ENCODE measurements around the gene RAB4B. TPM values are rescaled to one million over a fixed set of nuclear protein-coding genes. Genes with fewer than 3 reads are reported as not detected.
"Not testable (repeated sequence)": the region's sequence is repeated elsewhere in the genome, so short reads cannot be mapped to it uniquely, and the experiment has no call there.

RAB4B gene
- total RNA-seq, 1 experiment from 2014 or later, result 10.1 TPM

DNA sequence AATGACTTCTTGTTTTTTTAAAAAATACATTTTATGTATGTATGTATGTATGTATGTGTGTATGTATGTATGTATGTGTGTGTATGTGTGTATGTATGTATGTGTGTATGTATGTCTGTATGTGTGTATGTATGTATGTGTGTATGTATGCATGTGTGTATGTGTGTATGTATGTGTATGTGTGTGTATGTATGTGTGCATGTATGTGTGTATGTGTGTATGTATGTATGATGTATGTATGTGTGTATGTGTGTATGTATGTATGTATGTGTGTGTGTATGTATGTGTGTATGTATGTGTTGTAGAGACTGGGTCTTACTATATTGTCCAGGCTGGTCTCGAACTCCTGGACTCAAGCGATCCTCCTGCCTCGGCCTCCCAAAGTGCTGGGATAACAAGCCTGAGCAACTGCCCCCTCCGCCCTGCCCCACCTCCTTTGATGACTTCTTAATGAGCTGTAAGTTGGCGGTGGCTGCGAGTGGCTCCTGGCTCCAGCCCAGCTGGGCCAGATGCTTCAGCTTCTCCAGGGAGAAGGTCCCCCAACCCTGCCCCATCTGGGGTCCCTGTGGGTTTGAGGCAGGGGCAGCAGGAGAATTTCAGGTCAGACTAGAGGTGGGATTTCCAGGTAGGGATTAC lies 47.5 kb downstream of the RAB4B start:
- H3K4me3 Mint-ChIP-seq (ENCODE audit: unreplicated experiment); H3K4me1 Mint-ChIP-seq (ENCODE audit: insufficient read depth, unreplicated experiment); H3K27ac Mint-ChIP-seq (ENCODE audit: low read depth, unreplicated experiment); POLR2A ChIA-PET; intact Hi-C loops (cut with micrococcal nuclease); DNase-seq (ENCODE audit: unreplicated experiment); BruUV-seq (replicated peaks); H3K27me3 Mint-ChIP-seq (ENCODE audit: insufficient read depth, unreplicated experiment); CTCF ChIA-PET; H3K9me3 Mint-ChIP-seq (ENCODE audit: unreplicated experiment): not testable (repeated sequence)
- H3K36me3 Mint-ChIP-seq (ENCODE audit: insufficient read depth, unreplicated experiment), result peaks cover 17% of the 10 kb centered on the region

DNA sequence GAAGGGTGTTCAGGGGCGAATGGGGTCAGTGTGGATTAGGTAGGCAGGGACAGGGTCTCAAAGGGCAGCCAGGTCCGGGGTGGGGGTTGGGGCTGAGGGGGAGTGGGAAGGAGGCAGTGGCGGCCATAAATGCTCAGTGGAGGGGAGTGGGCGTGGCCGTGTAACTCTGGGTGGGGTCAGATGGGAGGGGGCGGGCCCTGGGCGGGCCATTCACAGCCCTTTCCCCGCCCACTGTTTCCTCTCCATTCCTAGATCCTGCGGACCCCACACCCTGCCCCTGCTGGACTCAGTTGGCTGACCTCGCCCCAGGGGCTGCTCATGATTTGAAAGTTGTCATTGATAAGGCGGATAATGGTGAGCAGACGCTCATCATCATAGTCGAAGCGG lies 48.3 kb downstream of the RAB4B start:
- H3K4me1 Mint-ChIP-seq (ENCODE audit: insufficient read depth, unreplicated experiment); H3K27me3 Mint-ChIP-seq (ENCODE audit: insufficient read depth, unreplicated experiment); intact Hi-C loops (cut with micrococcal nuclease); POLR2A ChIA-PET; DNase-seq (ENCODE audit: unreplicated experiment); BruUV-seq (replicated peaks); H3K4me3 Mint-ChIP-seq (ENCODE audit: unreplicated experiment); H3K9me3 Mint-ChIP-seq (ENCODE audit: unreplicated experiment); H3K27ac Mint-ChIP-seq (ENCODE audit: low read depth, unreplicated experiment): not testable (repeated sequence)
- CTCF ChIA-PET, result interaction anchor here (0.6 kb wide), 1 partner anchor 66 kb away, joined by 3 read pairs; no protein-coding TSS in a partner anchor
- H3K36me3 Mint-ChIP-seq (ENCODE audit: insufficient read depth, unreplicated experiment), result peaks cover 17% of the 10 kb centered on the region

DNA sequence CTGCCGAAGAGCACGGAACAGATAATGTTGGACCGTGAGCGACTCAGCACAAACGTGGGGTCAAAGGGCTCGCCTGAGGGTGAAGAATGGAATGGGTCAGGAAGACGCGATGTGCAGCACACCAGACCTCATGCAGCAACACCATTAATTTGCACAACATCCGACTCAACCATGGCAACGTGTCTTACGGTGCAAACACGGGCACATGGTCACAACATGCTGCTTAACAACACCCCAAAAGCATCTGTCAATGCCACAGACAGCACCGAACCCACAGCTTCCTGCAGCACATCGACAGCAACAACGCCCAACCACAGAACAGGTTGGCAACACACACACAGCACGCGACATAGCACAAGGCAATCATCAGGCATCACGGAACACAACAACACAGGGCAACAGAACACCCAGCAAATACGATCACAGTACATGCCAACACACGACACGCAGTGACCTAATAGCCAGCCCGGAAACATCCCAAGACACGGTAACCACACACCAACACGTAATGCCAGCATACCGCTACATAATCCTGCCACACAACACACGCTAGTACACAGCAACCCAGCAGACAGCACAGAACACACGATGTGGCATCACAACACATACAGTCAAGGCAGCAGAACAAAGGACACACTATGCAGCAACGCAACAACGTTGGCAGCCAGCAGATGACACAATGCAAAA lies 48.8 kb downstream of the RAB4B start:
- POLR2A ChIA-PET; H3K4me3 Mint-ChIP-seq (ENCODE audit: unreplicated experiment); H3K27ac Mint-ChIP-seq (ENCODE audit: low read depth, unreplicated experiment); BruUV-seq (replicated peaks); H3K9me3 Mint-ChIP-seq (ENCODE audit: unreplicated experiment); H3K27me3 Mint-ChIP-seq (ENCODE audit: insufficient read depth, unreplicated experiment); H3K4me1 Mint-ChIP-seq (ENCODE audit: insufficient read depth, unreplicated experiment); intact Hi-C loops (cut with micrococcal nuclease); DNase-seq (ENCODE audit: unreplicated experiment): not testable (repeated sequence)
- peaks cover 17% of the 10 kb centered on the region for H3K36me3 Mint-ChIP-seq (ENCODE audit: insufficient read depth, unreplicated experiment)
- CTCF ChIA-PET, result interaction anchor here (0.6 to 1.1 kb wide), 3 partner anchors 8 to 165 kb away, joined by 3 read pairs; no protein-coding TSS in a partner anchor

DNA sequence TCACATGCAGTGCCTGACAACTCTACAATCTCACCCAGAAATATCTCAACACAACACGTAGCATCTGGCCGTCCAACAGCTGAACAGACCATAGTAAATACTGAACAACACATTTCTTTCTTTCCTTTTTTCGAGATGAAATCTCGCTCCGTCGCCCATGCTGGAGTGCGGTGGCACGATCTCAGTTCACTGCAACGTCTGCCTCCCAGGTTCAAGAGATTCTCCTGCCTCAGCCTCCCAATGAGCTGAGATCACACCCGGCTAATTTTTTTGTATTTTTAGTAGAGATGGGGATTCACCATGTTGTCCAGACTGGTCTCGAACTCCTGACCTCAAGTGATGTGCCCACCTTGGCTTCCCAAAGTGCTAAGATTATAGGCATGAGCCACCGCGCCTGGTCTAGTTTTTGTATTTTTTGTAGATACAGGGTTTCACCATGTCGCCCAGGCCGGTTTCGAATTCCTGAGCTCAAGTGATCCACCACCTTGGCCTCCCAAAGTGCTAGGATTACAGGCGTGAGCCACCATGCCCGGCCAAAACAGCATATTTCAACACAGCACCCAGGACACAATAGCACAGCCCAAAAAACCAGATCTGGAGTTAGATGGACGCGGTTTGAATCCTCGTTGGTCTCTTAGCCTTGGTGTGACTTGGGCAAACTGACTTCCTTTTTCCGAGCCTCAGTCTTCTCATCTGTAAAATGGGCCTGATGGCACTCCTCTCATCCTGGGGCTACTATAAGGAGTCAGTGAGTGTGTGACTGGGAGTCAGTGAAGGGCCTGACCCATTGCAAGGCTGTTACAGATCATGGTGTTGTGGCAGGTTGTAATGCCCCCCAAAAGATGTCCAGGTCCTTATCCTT lies 49.6 kb downstream of the RAB4B start:
- H3K4me1 Mint-ChIP-seq (ENCODE audit: insufficient read depth, unreplicated experiment), result peaks cover 13% of the 10 kb centered on the region
- no TSS peak for BruUV-seq (replicated peaks)
- no peak overlapping the region for H3K27ac Mint-ChIP-seq (ENCODE audit: low read depth, unreplicated experiment)
- no peaks in the 10 kb centered on the region for H3K27me3 Mint-ChIP-seq (ENCODE audit: insufficient read depth, unreplicated experiment)
- TF ChIP-seq, protein P1, sequence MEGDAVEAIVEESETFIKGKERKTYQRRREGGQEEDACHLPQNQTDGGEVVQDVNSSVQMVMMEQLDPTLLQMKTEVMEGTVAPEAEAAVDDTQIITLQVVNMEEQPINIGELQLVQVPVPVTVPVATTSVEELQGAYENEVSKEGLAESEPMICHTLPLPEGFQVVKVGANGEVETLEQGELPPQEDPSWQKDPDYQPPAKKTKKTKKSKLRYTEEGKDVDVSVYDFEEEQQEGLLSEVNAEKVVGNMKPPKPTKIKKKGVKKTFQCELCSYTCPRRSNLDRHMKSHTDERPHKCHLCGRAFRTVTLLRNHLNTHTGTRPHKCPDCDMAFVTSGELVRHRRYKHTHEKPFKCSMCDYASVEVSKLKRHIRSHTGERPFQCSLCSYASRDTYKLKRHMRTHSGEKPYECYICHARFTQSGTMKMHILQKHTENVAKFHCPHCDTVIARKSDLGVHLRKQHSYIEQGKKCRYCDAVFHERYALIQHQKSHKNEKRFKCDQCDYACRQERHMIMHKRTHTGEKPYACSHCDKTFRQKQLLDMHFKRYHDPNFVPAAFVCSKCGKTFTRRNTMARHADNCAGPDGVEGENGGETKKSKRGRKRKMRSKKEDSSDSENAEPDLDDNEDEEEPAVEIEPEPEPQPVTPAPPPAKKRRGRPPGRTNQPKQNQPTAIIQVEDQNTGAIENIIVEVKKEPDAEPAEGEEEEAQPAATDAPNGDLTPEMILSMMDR (IDR thresholded peaks at IDR 0.05; ENCODE audit: unreplicated experiment), result no peak
- H3K36me3 Mint-ChIP-seq (ENCODE audit: insufficient read depth, unreplicated experiment), result peaks cover 17% of the 10 kb centered on the region
- no peaks in the 10 kb centered on the region for H3K9me3 Mint-ChIP-seq (ENCODE audit: unreplicated experiment)
- intact Hi-C loops (cut with micrococcal nuclease), result no loop called here
- CTCF ChIA-PET, result interaction anchor here (1.1 to 1.3 kb wide), 3 partner anchors 7 to 165 kb away, joined by 3 to 4 read pairs (median 3); no protein-coding TSS in a partner anchor
- H3K4me3 Mint-ChIP-seq (ENCODE audit: unreplicated experiment), result no peak overlapping the region
- POLR2A ChIA-PET, result no interaction called here
- DNase-seq (ENCODE audit: unreplicated experiment), result no peak

DNA sequence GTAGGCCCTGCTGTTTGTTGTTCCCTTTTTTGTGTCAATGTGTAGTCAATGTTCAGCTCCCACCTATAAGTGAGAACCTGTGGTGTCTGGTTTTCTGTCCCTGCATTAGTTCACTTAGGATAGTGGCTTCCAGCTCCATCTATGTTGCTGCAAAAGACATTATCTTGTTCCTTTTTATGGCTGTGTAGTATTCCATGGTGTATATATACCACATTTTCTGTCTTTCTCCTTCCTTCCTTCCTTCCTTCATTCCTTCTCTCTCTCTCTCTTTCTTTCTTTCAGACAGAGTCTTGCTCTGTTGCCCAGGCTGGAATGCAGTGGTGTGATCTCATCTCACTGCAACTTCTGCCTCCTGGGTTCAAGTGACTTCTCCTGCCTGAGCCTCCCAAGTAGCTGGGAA lies 51.2 kb downstream of the RAB4B start:
- no TSS peak for BruUV-seq (replicated peaks)
- Mint-ChIP-seq H3K9me3 (ENCODE audit: unreplicated experiment) (no peaks in the 10 kb centered on the region), H3K4me1 (ENCODE audit: insufficient read depth, unreplicated experiment) (peaks cover 13% of the 10 kb centered on the region), H3K27me3 (ENCODE audit: insufficient read depth, unreplicated experiment) (no peaks in the 10 kb centered on the region), H3K4me3 (ENCODE audit: unreplicated experiment) (no peak overlapping the region), H3K27ac (ENCODE audit: low read depth, unreplicated experiment) (no peak overlapping the region), H3K36me3 (ENCODE audit: insufficient read depth, unreplicated experiment) (peaks cover 12% of the 10 kb centered on the region)
- TF ChIP-seq, protein P1 (IDR thresholded peaks at IDR 0.05; ENCODE audit: unreplicated experiment), result no peak
- POLR2A ChIA-PET, result interaction anchor here (0.7 to 1.3 kb wide), 3 partner anchors 51 to 79 kb away, joined by 3 read pairs; partner anchors contain the start of genes ACTMAP and RAB4B
- no peak for DNase-seq (ENCODE audit: unreplicated experiment)
- intact Hi-C loops (cut with micrococcal nuclease), result no loop called here
- CTCF ChIA-PET, result interaction anchor here (1.3 kb wide), 1 partner anchor 9 kb away, joined by 4 read pairs; no protein-coding TSS in a partner anchor

DNA sequence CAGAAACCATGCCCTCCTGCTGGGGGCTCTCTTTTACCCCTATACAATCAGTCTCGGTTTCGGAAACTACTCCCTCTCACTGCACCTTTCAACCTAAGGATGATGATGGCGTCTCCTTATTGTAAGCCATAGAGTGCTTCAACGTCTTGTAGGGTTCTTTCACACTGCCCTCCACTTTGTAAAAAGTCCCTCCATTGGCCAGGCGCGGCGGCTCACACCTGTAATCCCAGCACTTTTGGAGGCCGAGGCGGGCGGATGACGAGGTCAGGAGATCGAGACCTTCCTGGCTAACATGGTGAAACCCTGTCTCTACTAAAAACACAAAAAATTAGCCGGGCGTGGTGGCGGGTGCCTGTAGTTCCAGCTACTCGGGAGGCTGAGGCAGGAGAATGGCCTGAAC lies 52.7 kb downstream of the RAB4B start:
- DNase-seq (ENCODE audit: unreplicated experiment); BruUV-seq (replicated peaks); H3K27ac Mint-ChIP-seq (ENCODE audit: low read depth, unreplicated experiment); intact Hi-C loops (cut with micrococcal nuclease); CTCF ChIA-PET; POLR2A ChIA-PET; H3K9me3 Mint-ChIP-seq (ENCODE audit: unreplicated experiment); H3K27me3 Mint-ChIP-seq (ENCODE audit: insufficient read depth, unreplicated experiment); H3K4me3 Mint-ChIP-seq (ENCODE audit: unreplicated experiment): not testable (repeated sequence)
- Mint-ChIP-seq H3K4me1 (ENCODE audit: insufficient read depth, unreplicated experiment) (peaks cover 13% of the 10 kb centered on the region), H3K36me3 (ENCODE audit: insufficient read depth, unreplicated experiment) (peaks cover 12% of the 10 kb centered on the region)

Measured in MCF 10A (cell line).